SK-N-MC (cell line): ENCODE results near the gene KRT71.

Experiments used
- EZH2 ChIP-seq: fragments of 200-600 bp; sonication (generic); IDR thresholded peaks from one replicate; pipeline ENCODE4 v1.6.1; 2017; ENCODE audit warnings: antibody characterized with exemption
- FOXP2 ChIP-seq: optimal IDR thresholded peaks from 2 replicates; pipeline ENCODE3; 2011; ENCODE audit warnings: mild to moderate bottlenecking, moderate library complexity; ENCODE audit not compliant: insufficient read depth; ENCODE audit errors: extremely low read length, control extremely low read depth
- POLR2AphosphoS5 ChIP-seq: IDR thresholded peaks from 2 replicates; pipeline ENCODE4 v1.6.1; 2012; ENCODE audit warnings: mild to moderate bottlenecking, low read depth, low read length, borderline replicate concordance

DNA sequence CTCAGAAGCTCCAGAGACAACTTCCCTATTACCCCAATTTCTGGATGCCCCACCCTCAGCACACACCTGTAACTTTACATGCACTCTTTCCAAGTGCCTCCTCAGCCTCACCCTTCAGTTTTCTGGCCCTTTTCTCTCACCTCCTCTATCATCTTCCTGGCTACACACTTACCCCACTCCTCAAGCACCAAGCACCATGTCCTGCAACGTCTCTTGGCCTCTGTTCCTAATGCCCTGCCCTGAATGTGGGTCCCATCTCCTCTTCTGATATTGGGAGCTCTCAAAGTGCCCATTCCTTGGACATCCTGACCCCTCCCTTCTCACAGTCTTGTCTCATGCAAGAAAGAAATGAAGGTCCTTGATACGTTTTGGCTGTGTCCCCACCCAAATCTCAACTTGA, 47.1 kb upstream of the KRT71 start:
- no peak for TF ChIP-seq EZH2
- TF ChIP-seq POLR2AphosphoS5: no peak
- TF ChIP-seq FOXP2: no peak
